SK-N-SH (cell line): ENCODE results near the gene ATP2B1. TPM values are rescaled to one million over a fixed set of nuclear protein-coding genes. Genes with fewer than 3 reads are reported as not detected.

ENCODE experiments used
- CTCF ChIA-PET: fragments of 300-600, 350-600 bp; formaldehyde crosslinking; extraction: SDS; loops from one replicate; lab custom pipeline; 2021; lab: Yijun Ruan, JAX
- POLR2A ChIA-PET: fragments of 350-600 bp; sonication (Branson Sonifier 250); formaldehyde crosslinking; extraction: SDS; loops from one replicate; lab custom pipeline; 2020; ENCODE audit warnings: antibody characterized with exemption, inconsistent platforms; lab: Yijun Ruan, JAX
- DNase-seq: peaks from one replicate; pipeline ENCODE4 v3.0.0; 2012
- H2AFZ ChIP-seq: fragments of 200-600 bp; sonication (generic); 2 replicates; pipeline ENCODE4 v1.8.1; 2016; ENCODE audit warnings: antibody characterized with exemption, mild to moderate bottlenecking, low read depth
- H3F3A ChIP-seq: fragments of 200-600 bp; sonication (generic); replicated peaks from 2 replicates; pipeline ENCODE3; 2016; ENCODE audit warnings: antibody characterized with exemption, mild to moderate bottlenecking; ENCODE audit not compliant: insufficient read depth
- H3K27ac ChIP-seq, 2 experiments: fragments of 200-500 bp in 1 of 2; fragments of 200-600 bp in 1 of 2; sonication (Bioruptor generic) in 1 of 2; sonication (generic), shearing (Covaris generic) in 1 of 2; 2 replicates each; pipeline versions ENCODE4 v1.5.1 to v1.6.1; 2014 to 2016; ENCODE audit warnings: low read depth in 2 of 2, inconsistent platforms in 1 of 2, low read length in 1 of 2, mild to moderate bottlenecking in 1 of 2, mixed read lengths in 1 of 2
- H3K27me3 ChIP-seq: fragments of 200-600 bp; sonication (generic), shearing (Covaris generic); 2 replicates; pipeline ENCODE4 v1.6.1; 2016; ENCODE audit warnings: mixed run types; ENCODE audit not compliant: insufficient read depth
- H3K36me3 ChIP-seq, 2 experiments: fragments of 200-500 bp in 1 of 2; fragments of 200-600 bp in 1 of 2; sonication (Bioruptor generic) in 1 of 2; sonication (generic) in 1 of 2; replicated peaks in 1 of 2; 2 replicates each; pipeline versions ENCODE3 to v1.5.1; 2014 to 2016; ENCODE audit warnings: low read length in 1 of 2, mild to moderate bottlenecking in 1 of 2; ENCODE audit not compliant: insufficient read depth in 2 of 2, control insufficient read depth in 1 of 2
- H3K4me1 ChIP-seq, 2 experiments: fragments of 200-500 bp in 1 of 2; fragments of 200-600 bp in 1 of 2; sonication (Bioruptor generic) in 1 of 2; sonication (generic), shearing (Covaris generic) in 1 of 2; 2 replicates each; pipeline versions ENCODE4 v1.5.1 to v1.6.1; 2014 to 2016; ENCODE audit warnings: low read depth in 1 of 2, low read length in 1 of 2, mixed run types in 1 of 2; ENCODE audit not compliant: insufficient read depth in 2 of 2, control insufficient read depth in 1 of 2
- H3K4me2 ChIP-seq: fragments of 200-600 bp; sonication (generic), shearing (Covaris generic); 2 replicates; pipeline ENCODE4 v1.6.1; 2017; ENCODE audit warnings: mixed run types
- H3K4me3 ChIP-seq, 2 experiments: fragments of 200-500 bp in 1 of 2; fragments of 200-600 bp in 1 of 2; sonication (Bioruptor generic) in 1 of 2; sonication (generic), shearing (Covaris generic) in 1 of 2; 2 replicates each; pipeline versions ENCODE4 v1.5.1 to v1.8.1; 2014 to 2016; ENCODE audit warnings: low read depth in 2 of 2, inconsistent platforms in 1 of 2, low read length in 1 of 2, mild to moderate bottlenecking in 1 of 2, mixed read lengths in 1 of 2, moderate library complexity in 1 of 2
- H3K79me2 ChIP-seq: fragments of 200-600 bp; sonication (generic); 2 replicates; pipeline ENCODE4 v1.8.1; 2017; ENCODE audit warnings: mild to moderate bottlenecking; ENCODE audit not compliant: insufficient read depth
- H3K9ac ChIP-seq: fragments of 200-600 bp; sonication (generic); 2 replicates; pipeline ENCODE4 v1.6.1; 2017; ENCODE audit warnings: mixed run types
- H3K9me2 ChIP-seq: fragments of 200-600 bp; sonication (generic); 2 replicates; pipeline ENCODE4 v1.6.1; 2017; ENCODE audit warnings: mixed run types
- H3K9me3 ChIP-seq: fragments of 200-600 bp; sonication (generic); 2 replicates; pipeline ENCODE4 v1.6.1; 2017; ENCODE audit warnings: mixed run types, mild to moderate bottlenecking, moderate library complexity
- H4K20me1 ChIP-seq: fragments of 200-600 bp; sonication (generic); 2 replicates; pipeline ENCODE4 v1.6.1; 2017; ENCODE audit warnings: mild to moderate bottlenecking, mixed run types; ENCODE audit not compliant: insufficient read depth
- CHD2 ChIP-seq: fragments of 150-350 bp; IDR thresholded peaks from 2 replicates; pipeline ENCODE4 v1.6.1; 2018; ENCODE audit warnings: low read length; ENCODE audit not compliant: partially characterized antibody
- EZH2phosphoT487 ChIP-seq: fragments of 200-600 bp; sonication (generic); IDR thresholded peaks from 2 replicates; pipeline ENCODE4 v1.6.1; 2017; ENCODE audit warnings: low read depth, mixed run types, mild to moderate bottlenecking, antibody characterized with exemption, moderate library complexity, borderline replicate concordance
- FOSL2 ChIP-seq: IDR thresholded peaks from 2 replicates; pipeline ENCODE4 v1.4.0; 2012; ENCODE audit warnings: low read depth, mild to moderate bottlenecking, moderate library complexity, borderline replicate concordance
- MEF2A ChIP-seq: IDR thresholded peaks from 2 replicates; pipeline ENCODE4 v1.4.0; 2012; ENCODE audit warnings: low read depth, borderline replicate concordance
- MXI1 ChIP-seq: IDR thresholded peaks from 2 replicates; pipeline ENCODE4 v1.6.1; 2012; ENCODE audit warnings: mild to moderate bottlenecking, low read depth, low read length, improper control_type of control experiment
- NFIC ChIP-seq: IDR thresholded peaks from 2 replicates; pipeline ENCODE4 v1.4.0; 2012; ENCODE audit warnings: borderline replicate concordance
- NRF1 ChIP-seq: IDR thresholded peaks from 2 replicates; pipeline ENCODE4 v1.6.1; 2012; ENCODE audit warnings: low read depth, mild to moderate bottlenecking, low read length
- PBX3 ChIP-seq: IDR thresholded peaks from 2 replicates; pipeline ENCODE4; 2012
- RAD21 ChIP-seq: IDR thresholded peaks from 2 replicates; pipeline ENCODE4 v1.6.1; 2012; ENCODE audit warnings: mild to moderate bottlenecking, low read length
- SIN3A ChIP-seq: IDR thresholded peaks from 2 replicates; pipeline ENCODE4 v1.6.1; 2012; ENCODE audit warnings: low read depth, mild to moderate bottlenecking, low read length, moderate library complexity, borderline replicate concordance
- TAF1 ChIP-seq: IDR thresholded peaks from 2 replicates; pipeline ENCODE4 v1.6.1; 2012; ENCODE audit warnings: low read depth, mild to moderate bottlenecking, low read length, moderate library complexity, borderline replicate concordance
- TCF12 ChIP-seq: IDR thresholded peaks from 2 replicates; pipeline ENCODE4 v1.4.0; 2012
- USF2 ChIP-seq: fragments of 150-350 bp; IDR thresholded peaks from 2 replicates; pipeline ENCODE4 v1.6.1; 2017; ENCODE audit warnings: antibody characterized with exemption, low read length, low read depth, borderline replicate concordance
- YY1 ChIP-seq: IDR thresholded peaks from 2 replicates; pipeline ENCODE4 v1.4.0; 2012; ENCODE audit warnings: low read depth, mild to moderate bottlenecking
- WGBS: methylation state at CpG from one replicate; pipeline ENCODE4 v1.1.6; 2017; ENCODE audit warnings: low lambda C conversion rate; 5-methylcytosine and 5-hydroxymethylcytosine counted together
- polyA plus RNA-seq, 3 experiments: library from polyadenylated mRNA; depleted of rRNA; stranded (reverse); fragments of >200 nt; gene quantifications; 2 replicates each; pipeline ENCODE4 v1.2.3, GENCODE V29; 2012
- TF ChIP-seq, protein P1 (sequence below): IDR thresholded peaks from 2 replicates; pipeline ENCODE4 v1.4.0; 2012; ENCODE audit warnings: low read depth

Gene ATP2B1
- polyA plus RNA-seq, 1 of the 3 experiments (the other 2 are of a cell fraction): 4.3 TPM

GRCh38 chr12:89748791-89749190 is 40.2 kb upstream of the ATP2B1 start (continued):
- TF ChIP-seq YY1: no peak
- no peak for TF ChIP-seq SIN3A
- no peak for TF ChIP-seq RAD21
- TF ChIP-seq PBX3: no peak
- no peak for TF ChIP-seq CHD2
- TF ChIP-seq EZH2phosphoT487: no peak
- TF ChIP-seq FOSL2: no peak
- no peak for TF ChIP-seq NRF1
- TF ChIP-seq MEF2A: no peak
- TF ChIP-seq NFIC: no peak
- no peak for TF ChIP-seq USF2

- Histone ChIP-seq H4K20me1 (no peaks in the 10 kb centered on the region), H3K9ac (no peak overlapping the region), H3K4me3 (no peak overlapping the region), H3K9me2 (no peaks in the 10 kb centered on the region), H3K79me2 (no peaks in the 10 kb centered on the region), H3K27me3 (no peaks in the 10 kb centered on the region), H2AFZ (no peak overlapping the region), H3K4me2 (no peak overlapping the region), H3K36me3 (no peaks in the 10 kb centered on the region), H3K4me1 (no peaks in the 10 kb centered on the region), H3K9me3 (0 out of 2 replicates have a peak, but pooled peaks cover 9% of the 10 kb centered on the region), H3K27ac (no peak overlapping the region), H3F3A (no peaks in the 10 kb centered on the region)
- DNase-seq: no peak
- 98% methylated on average over 2 of the region's 2 CpGs for WGBS
- no peak for TF ChIP-seq MXI1
- no peak for TF ChIP-seq EZH2phosphoT487
- TF ChIP-seq, protein P1, sequence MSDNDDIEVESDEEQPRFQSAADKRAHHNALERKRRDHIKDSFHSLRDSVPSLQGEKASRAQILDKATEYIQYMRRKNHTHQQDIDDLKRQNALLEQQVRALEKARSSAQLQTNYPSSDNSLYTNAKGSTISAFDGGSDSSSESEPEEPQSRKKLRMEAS: no peak
- TF ChIP-seq MEF2A: no peak
- TF ChIP-seq TAF1: no peak
- TF ChIP-seq PBX3: no peak
- no peak for TF ChIP-seq TCF12
- CTCF ChIA-PET: interaction anchor here (0.9 kb wide), 1 partner anchor 407 kb away, joined by 3 read pairs; no protein-coding TSS in a partner anchor
- POLR2A ChIA-PET: no interaction called here
These were observed 36.6 kb upstream of the ATP2B1 start for GRCh38 chr12:89745286-89745685.
